ENCODE data around the gene MPLKIP. TPM values are rescaled to one million over a fixed set of nuclear protein-coding genes. Genes with fewer than 3 reads are reported as not detected.
"Not testable (repeated sequence)": the region's sequence is repeated elsewhere in the genome, so short reads cannot be mapped to it uniquely, and the experiment has no call there.

MPLKIP gene
- total and polyA plus RNA-seq, 2 experiments from 2014 or later, result 44.6 to 51.5 TPM

DNA sequence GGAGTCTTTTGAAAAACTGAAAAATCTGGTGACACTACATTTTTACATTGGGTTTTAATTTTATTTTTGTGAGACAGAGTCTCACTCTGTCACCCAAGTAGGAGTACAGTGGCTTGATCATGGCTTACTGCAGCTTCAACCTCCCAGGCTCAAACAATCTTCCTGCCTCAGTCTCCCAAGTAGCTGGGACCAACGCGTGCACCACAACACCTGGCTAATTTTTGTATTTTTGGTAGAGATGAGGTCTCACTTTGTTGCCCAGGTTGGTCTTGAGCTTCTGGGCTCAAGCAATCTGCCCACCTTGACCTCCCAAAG is 11.5 kb downstream of the MPLKIP start:
- 100% methylated on average over 2 of the region's 2 CpGs for WGBS, 2 experiments (ENCODE audit: low coverage in 1 of 2, low lambda C conversion rate in 2 of 2, missing lambda C conversion rate in 2 of 2)
- Histone ChIP-seq H3K27me3 (replicated peaks; ENCODE audit: insufficient read depth) (no peaks in the 10 kb centered on the region), H3K36me3 (ENCODE audit: low read depth) (no peaks in the 10 kb centered on the region), H3K4me3 (no peak overlapping the region), H3F3A (ENCODE audit: insufficient read depth) (no peaks in the 10 kb centered on the region), H3K9ac (no peak overlapping the region), H3K79me2 (ENCODE audit: insufficient read depth) (peaks cover 57% of the 10 kb centered on the region), H4K20me1 (ENCODE audit: insufficient read depth) (no peaks in the 10 kb centered on the region), H3K4me1 (ENCODE audit: insufficient read depth) (no peaks in the 10 kb centered on the region), H3K9me2 (ENCODE audit: insufficient read depth) (no peaks in the 10 kb centered on the region), H3K27ac (no peak overlapping the region), H3K9me3 (ENCODE audit: low read depth) (no peaks in the 10 kb centered on the region), H3K4me2 (ENCODE audit: unreplicated experiment) (no peak overlapping the region), H2AFZ (no peak overlapping the region)
- in situ Hi-C loops (cut with MboI), result no loop called here
- TF ChIP-seq EZH2phosphoT487 (IDR thresholded peaks at IDR 0.05; ENCODE audit: insufficient read depth, low read depth) (no peak), EZH2 (IDR thresholded peaks at IDR 0.05; ENCODE audit: insufficient read depth, poor library complexity, severe bottlenecking) (no peak)
- no peak for DNase-seq

DNA sequence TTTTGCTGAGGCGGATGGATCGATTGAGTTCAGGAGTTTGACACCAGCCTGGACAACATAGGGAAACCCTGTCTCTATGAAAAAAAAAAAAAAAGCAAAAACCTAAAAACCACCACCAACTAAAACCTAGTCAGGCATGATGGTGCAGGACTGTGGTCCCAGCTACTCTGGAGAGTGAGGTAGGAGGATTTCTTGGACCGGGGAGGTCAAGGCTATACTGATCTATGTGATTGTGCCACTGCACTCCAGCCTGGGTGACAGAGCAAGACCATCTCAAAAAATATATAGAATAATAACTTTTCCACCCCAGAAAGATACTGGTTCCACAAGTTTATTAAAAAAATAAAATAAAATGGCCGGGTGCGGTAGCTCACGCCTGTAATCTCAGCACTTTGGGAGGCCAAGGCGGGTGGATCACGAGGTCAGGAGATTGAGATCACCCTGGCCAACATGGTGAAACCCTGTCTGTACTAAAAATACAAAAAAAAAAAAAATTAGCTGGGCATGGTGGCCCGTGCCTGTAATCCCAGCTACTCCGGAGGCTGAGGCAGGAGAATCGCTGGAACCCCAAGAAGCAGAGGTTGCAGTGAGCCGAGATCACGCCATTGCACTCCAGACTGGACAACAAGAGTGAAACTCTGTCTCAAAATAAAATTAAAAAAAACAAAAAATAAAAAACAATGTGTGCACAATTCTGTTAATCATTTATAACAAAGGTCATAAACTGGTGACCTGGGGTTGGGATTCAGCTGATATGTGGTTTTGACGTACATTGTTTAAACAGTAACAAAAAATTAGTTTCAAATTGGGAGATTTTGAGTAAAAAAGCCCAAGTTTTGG is 12.1 kb downstream of the MPLKIP start:
- WGBS, 2 experiments (ENCODE audit: low coverage in 1 of 2, low lambda C conversion rate in 2 of 2, missing lambda C conversion rate in 2 of 2), result 96 to 97% methylated on average over 14 of the region's 14 CpGs
- DNase-seq; H3K9me2 ChIP-seq (ENCODE audit: insufficient read depth); H3K36me3 ChIP-seq (ENCODE audit: low read depth); H3K4me2 ChIP-seq (ENCODE audit: unreplicated experiment); H3K9me3 ChIP-seq (ENCODE audit: low read depth); H3K4me1 ChIP-seq (ENCODE audit: insufficient read depth); H2AFZ ChIP-seq; H3K27me3 ChIP-seq (replicated peaks; ENCODE audit: insufficient read depth); H3K4me3 ChIP-seq; H3F3A ChIP-seq (ENCODE audit: insufficient read depth); in situ Hi-C loops (cut with MboI); H3K27ac ChIP-seq; H3K9ac ChIP-seq; H4K20me1 ChIP-seq (ENCODE audit: insufficient read depth): not testable (repeated sequence)
- peaks cover 52% of the 10 kb centered on the region for H3K79me2 ChIP-seq (ENCODE audit: insufficient read depth)

DNA sequence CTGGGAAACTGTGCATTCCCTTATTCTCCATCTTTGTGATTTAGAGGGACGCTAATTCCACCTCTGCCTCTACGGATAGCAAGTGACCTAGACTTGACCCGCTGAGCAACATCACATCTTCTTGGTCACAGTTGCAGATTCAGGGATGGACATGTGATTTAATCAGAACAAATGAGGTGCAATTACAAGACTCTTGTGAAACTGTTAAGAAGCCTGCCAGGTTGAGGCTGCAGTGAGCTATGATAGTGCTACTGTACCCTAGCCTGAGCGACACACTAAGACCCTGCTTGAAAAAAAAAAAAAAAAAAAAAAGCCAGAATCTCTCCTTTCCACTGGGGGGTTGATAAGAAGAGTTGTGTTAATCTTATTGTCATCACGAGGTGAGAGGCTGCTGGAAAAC is 14.4 kb downstream of the MPLKIP start:
- no peak overlapping the region for H3K9ac ChIP-seq
- no peak overlapping the region for H2AFZ ChIP-seq
- no peak overlapping the region for H3K4me2 ChIP-seq (ENCODE audit: unreplicated experiment)
- H3F3A ChIP-seq (ENCODE audit: insufficient read depth), result no peaks in the 10 kb centered on the region
- no peak overlapping the region for H3K27ac ChIP-seq
- H3K79me2 ChIP-seq (ENCODE audit: insufficient read depth), result peaks cover 29% of the 10 kb centered on the region
- 84% methylated on average over 5 of the region's 5 CpGs for WGBS, 2 experiments (ENCODE audit: low coverage in 1 of 2, low lambda C conversion rate in 2 of 2, missing lambda C conversion rate in 2 of 2)
- DNase-seq, result no peak
- H3K4me1 ChIP-seq (ENCODE audit: insufficient read depth), result no peaks in the 10 kb centered on the region
- TF ChIP-seq EZH2phosphoT487 (IDR thresholded peaks at IDR 0.05; ENCODE audit: insufficient read depth, low read depth), result no peak
- TF ChIP-seq EZH2 (IDR thresholded peaks at IDR 0.05; ENCODE audit: insufficient read depth, poor library complexity, severe bottlenecking), result no peak
- no peaks in the 10 kb centered on the region for H4K20me1 ChIP-seq (ENCODE audit: insufficient read depth)
- no peaks in the 10 kb centered on the region for H3K9me2 ChIP-seq (ENCODE audit: insufficient read depth)
- no peak overlapping the region for H3K4me3 ChIP-seq
- in situ Hi-C loops (cut with MboI), result no loop called here
- H3K9me3 ChIP-seq (ENCODE audit: low read depth), result no peaks in the 10 kb centered on the region
- no peaks in the 10 kb centered on the region for H3K27me3 ChIP-seq (replicated peaks; ENCODE audit: insufficient read depth)
- no peaks in the 10 kb centered on the region for H3K36me3 ChIP-seq (ENCODE audit: low read depth)

DNA sequence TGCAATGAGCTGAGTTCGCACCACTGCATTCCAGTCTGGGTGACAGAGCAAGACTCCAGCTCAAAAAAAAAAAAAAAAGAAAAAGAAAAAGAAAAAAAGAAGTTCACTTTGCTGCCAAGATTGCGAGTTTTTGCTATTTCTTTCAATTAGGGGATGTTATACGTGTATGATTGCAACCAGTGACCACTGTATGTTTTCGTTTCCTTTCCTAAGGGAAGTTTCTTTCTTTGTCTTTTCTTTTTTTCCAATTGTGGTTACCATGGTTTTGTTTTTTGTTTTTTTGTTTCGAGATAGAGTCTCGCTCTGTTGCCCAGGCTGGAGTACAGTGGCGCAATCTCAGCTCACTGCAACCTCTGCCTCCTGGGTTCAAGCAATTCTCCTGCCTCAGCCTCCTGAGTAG is 16.2 kb downstream of the MPLKIP start:
- H3K36me3 ChIP-seq (ENCODE audit: low read depth); H3K9me2 ChIP-seq (ENCODE audit: insufficient read depth); H3K27me3 ChIP-seq (replicated peaks; ENCODE audit: insufficient read depth); H3F3A ChIP-seq (ENCODE audit: insufficient read depth); H4K20me1 ChIP-seq (ENCODE audit: insufficient read depth); H3K9me3 ChIP-seq (ENCODE audit: low read depth); H2AFZ ChIP-seq; DNase-seq; H3K4me2 ChIP-seq (ENCODE audit: unreplicated experiment); in situ Hi-C loops (cut with MboI); H3K27ac ChIP-seq; H3K4me3 ChIP-seq; H3K4me1 ChIP-seq (ENCODE audit: insufficient read depth); H3K9ac ChIP-seq: not testable (repeated sequence)
- WGBS, 2 experiments (ENCODE audit: low coverage in 1 of 2, low lambda C conversion rate in 2 of 2, missing lambda C conversion rate in 2 of 2), result 89 to 94% methylated on average over 7 of the region's 7 CpGs
- peaks cover 10% of the 10 kb centered on the region for H3K79me2 ChIP-seq (ENCODE audit: insufficient read depth)

DNA sequence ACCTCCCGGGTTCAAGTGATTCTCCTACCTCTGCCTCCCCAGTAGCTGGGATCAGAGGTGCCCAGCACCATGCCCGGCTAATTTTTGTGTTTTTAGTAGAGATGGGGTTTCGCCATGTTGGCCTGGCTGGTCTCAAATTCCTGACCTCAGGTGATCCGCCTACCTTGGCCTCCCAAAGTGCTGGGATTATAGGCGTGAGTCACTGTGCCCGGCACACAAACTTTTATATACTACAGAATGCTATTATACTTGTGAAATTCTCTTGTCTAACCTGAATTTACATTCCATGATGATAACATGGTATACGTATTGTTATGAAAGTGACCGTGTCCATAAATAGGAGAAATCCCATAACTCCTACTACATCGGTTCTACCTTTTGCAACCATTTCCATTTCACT is 17.2 kb downstream of the MPLKIP start:
- H3K4me2 ChIP-seq (ENCODE audit: unreplicated experiment); H3K79me2 ChIP-seq (ENCODE audit: insufficient read depth); H2AFZ ChIP-seq; DNase-seq; H3F3A ChIP-seq (ENCODE audit: insufficient read depth); H3K9me2 ChIP-seq (ENCODE audit: insufficient read depth); H3K4me1 ChIP-seq (ENCODE audit: insufficient read depth); H3K27ac ChIP-seq; H3K27me3 ChIP-seq (replicated peaks; ENCODE audit: insufficient read depth); H3K9ac ChIP-seq; H3K9me3 ChIP-seq (ENCODE audit: low read depth); in situ Hi-C loops (cut with MboI); H3K4me3 ChIP-seq; H3K36me3 ChIP-seq (ENCODE audit: low read depth); H4K20me1 ChIP-seq (ENCODE audit: insufficient read depth): not testable (repeated sequence)
- 93% methylated on average over 9 of the region's 9 CpGs for WGBS, 2 experiments (ENCODE audit: low coverage in 1 of 2, low lambda C conversion rate in 2 of 2, missing lambda C conversion rate in 2 of 2)
